Neural progenitor cell (in vitro differentiated cells): Measurements from ENCODE around the gene ZNF516. TPM values are rescaled to one million over a fixed set of nuclear protein-coding genes. Genes with fewer than 3 reads are reported as not detected.

ENCODE experiments used
- DNase-seq: peaks from one replicate; pipeline ENCODE4 v3.0.0-alpha.2; 2016; ENCODE audit warnings: low spot score
- H2AFZ ChIP-seq: fragments of 200-600 bp; sonication (generic); replicated peaks from 2 replicates; pipeline ENCODE4 v1.6.1; 2016; ENCODE audit warnings: antibody characterized with exemption
- H3F3A ChIP-seq: fragments of 200-600 bp; sonication (generic); 2 replicates; pipeline ENCODE4 v1.6.1; 2016; ENCODE audit warnings: antibody characterized with exemption, low read depth
- H3K27ac ChIP-seq: fragments of 200-600 bp; sonication (generic); 2 replicates; pipeline ENCODE4 v1.5.1; 2016; ENCODE audit warnings: mild to moderate bottlenecking
- H3K27me3 ChIP-seq: fragments of 200-600 bp; sonication (generic); 2 replicates; pipeline ENCODE4 v1.6.1; 2016; ENCODE audit warnings: mild to moderate bottlenecking, moderate library complexity
- H3K36me3 ChIP-seq: fragments of 200-600 bp; sonication (generic); 2 replicates; pipeline ENCODE4 v1.5.1; 2016
- H3K4me1 ChIP-seq: fragments of 200-600 bp; sonication (generic); 2 replicates; pipeline ENCODE4 v1.6.1; 2016; ENCODE audit warnings: mixed run types
- H3K4me2 ChIP-seq: fragments of 200-600 bp; sonication (generic); 2 replicates; pipeline ENCODE4 v1.6.1; 2016
- H3K4me3 ChIP-seq: fragments of 200-600 bp; sonication (generic); 2 replicates; pipeline ENCODE4 v1.5.1; 2016
- H3K79me2 ChIP-seq: fragments of 200-600 bp; sonication (generic); 2 replicates; pipeline ENCODE4 v1.6.1; 2016; ENCODE audit warnings: low read depth
- H3K9ac ChIP-seq: fragments of 200-600 bp; sonication (generic); 2 replicates; pipeline ENCODE4 v1.6.1; 2016
- H3K9me3 ChIP-seq: fragments of 200-600 bp; sonication (generic); 2 replicates; pipeline ENCODE4 v1.5.1; 2016; ENCODE audit warnings: low read depth
- H4K20me1 ChIP-seq: fragments of 200-600 bp; sonication (generic); 2 replicates; pipeline ENCODE4 v1.6.1; 2016; ENCODE audit warnings: low read depth
- H3K27ac Mint-ChIP-seq: 3 replicates; pipeline ENCODE4 v1.8.0; 2021; ENCODE audit warnings: mixed read lengths
- H3K27me3 Mint-ChIP-seq: 2 replicates; pipeline ENCODE4 v1.8.0; 2022; ENCODE audit warnings: low read depth, mild to moderate bottlenecking, inconsistent platforms, moderate library complexity, mixed read lengths; ENCODE audit not compliant: insufficient read depth
- H3K36me3 Mint-ChIP-seq: 3 replicates; pipeline ENCODE4 v1.8.0; 2021; ENCODE audit warnings: mixed read lengths
- H3K4me1 Mint-ChIP-seq: 3 replicates; pipeline ENCODE4 v1.8.0; 2021; ENCODE audit warnings: mixed read lengths
- H3K4me3 Mint-ChIP-seq: 3 replicates; pipeline ENCODE4 v1.8.0; 2021; ENCODE audit warnings: mild to moderate bottlenecking, moderate library complexity, mixed read lengths
- H3K9me3 Mint-ChIP-seq: 3 replicates; pipeline ENCODE4 v1.8.0; 2020; ENCODE audit warnings: mixed read lengths
- CTCF ChIP-seq: fragments of 200-600 bp; sonication (generic); IDR thresholded peaks from 2 replicates; pipeline ENCODE4 v1.5.1; 2017; ENCODE audit warnings: antibody characterized with exemption, mild to moderate bottlenecking
- EZH2 ChIP-seq: fragments of 200-600 bp; sonication (generic); IDR thresholded peaks from 2 replicates; pipeline ENCODE4 v1.6.1; 2017; ENCODE audit warnings: antibody characterized with exemption, mild to moderate bottlenecking, moderate library complexity
- EZH2phosphoT487 ChIP-seq: fragments of 200-600 bp; sonication (generic); IDR thresholded peaks from 2 replicates; pipeline ENCODE4 v1.6.1; 2017; ENCODE audit warnings: antibody characterized with exemption
- total RNA-seq: library from RNA; depleted of rRNA; stranded (reverse); fragments of >200 nt; gene quantifications from 2 replicates; pipeline ENCODE4 v1.2.3, GENCODE V29; 2015; ENCODE audit warnings: low replicate concordance

Gene ZNF516
- total RNA-seq, 1 donor from 2014 or later, result 45.5 TPM

GRCh38 chr18:76482971-76483691, 11.9 kb downstream of the ZNF516 start:
- Histone ChIP-seq H2AFZ (no peak overlapping the region), H3K9me3 (no peaks in the 10 kb centered on the region), H3K4me1 (peaks cover 60% of the 10 kb centered on the region), H3K27ac (no peak overlapping the region), H3K4me2 (no peak overlapping the region), H3K9ac (no peak overlapping the region), H3K36me3 (no peaks in the 10 kb centered on the region), H4K20me1 (peaks cover 100% of the 10 kb centered on the region), H3F3A (no peaks in the 10 kb centered on the region), H3K79me2 (peaks cover 99% of the 10 kb centered on the region), H3K27me3 (no peaks in the 10 kb centered on the region), H3K4me3 (no peak overlapping the region)
- Mint-ChIP-seq H3K4me3 (peak overlapping the region; percentile 17), H3K4me1 (peaks cover 58% of the 10 kb centered on the region), H3K36me3 (peaks cover 34% of the 10 kb centered on the region), H3K9me3 (no peaks in the 10 kb centered on the region), H3K27ac (peak overlapping the region; percentile 73), H3K27me3 (no peaks in the 10 kb centered on the region)
- no peak for TF ChIP-seq EZH2phosphoT487
- TF ChIP-seq EZH2, result no peak
- no peak for TF ChIP-seq CTCF
- DNase-seq, result no peak

DNA sequence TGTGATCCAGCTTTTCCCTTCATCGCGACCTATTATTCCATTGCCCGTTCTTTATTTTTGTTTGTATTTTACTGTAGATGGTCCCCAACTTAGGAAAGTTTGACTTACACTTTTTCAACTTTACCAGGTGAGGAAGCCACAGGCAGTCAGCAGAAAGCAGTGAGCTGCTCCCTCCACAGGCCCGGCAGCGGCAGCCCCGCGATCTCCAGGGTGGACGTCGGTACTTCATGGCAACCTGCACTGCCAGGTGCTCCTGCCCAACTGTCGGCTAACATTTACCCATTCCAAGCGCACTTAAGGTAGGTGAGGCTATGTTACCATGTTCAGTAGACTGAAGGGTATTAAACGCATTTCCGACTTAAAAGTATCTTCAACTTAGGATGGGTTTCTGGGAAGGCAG, 12.8 kb downstream of the ZNF516 start:
- Histone ChIP-seq H3K4me3 (no peak overlapping the region), H3K9me3 (no peaks in the 10 kb centered on the region), H3K36me3 (no peaks in the 10 kb centered on the region), H4K20me1 (peaks cover 100% of the 10 kb centered on the region), H3K27ac (no peak overlapping the region), H2AFZ (no peak overlapping the region), H3K27me3 (no peaks in the 10 kb centered on the region), H3F3A (peaks cover 5% of the 10 kb centered on the region), H3K9ac (no peak overlapping the region), H3K79me2 (peaks cover 99% of the 10 kb centered on the region), H3K4me2 (no peak overlapping the region), H3K4me1 (peaks cover 60% of the 10 kb centered on the region)
- peaks cover 34% of the 10 kb centered on the region for H3K36me3 Mint-ChIP-seq
- H3K4me1 Mint-ChIP-seq, result peaks cover 57% of the 10 kb centered on the region
- no peaks in the 10 kb centered on the region for H3K27me3 Mint-ChIP-seq
- TF ChIP-seq EZH2phosphoT487 (no peak), CTCF (no peak), EZH2 (no peak)
- DNase-seq, result no peak
- H3K9me3 Mint-ChIP-seq, result no peaks in the 10 kb centered on the region
- no peak overlapping the region for H3K27ac Mint-ChIP-seq
- no peak overlapping the region for H3K4me3 Mint-ChIP-seq

- Histone ChIP-seq H3K36me3 (no peaks in the 10 kb centered on the region), H3K9ac (no peak overlapping the region), H3K4me1 (peaks cover 58% of the 10 kb centered on the region), H3K4me2 (no peak overlapping the region), H3K27me3 (no peaks in the 10 kb centered on the region), H2AFZ (no peak overlapping the region), H3K9me3 (no peaks in the 10 kb centered on the region), H3F3A (peaks cover 6% of the 10 kb centered on the region), H3K4me3 (no peak overlapping the region), H3K79me2 (peaks cover 99% of the 10 kb centered on the region), H4K20me1 (peaks cover 100% of the 10 kb centered on the region), H3K27ac (no peak overlapping the region)
- TF ChIP-seq CTCF, result peak; percentile 34
- no peak for TF ChIP-seq EZH2
- Mint-ChIP-seq H3K36me3 (peaks cover 33% of the 10 kb centered on the region), H3K4me1 (peaks cover 57% of the 10 kb centered on the region), H3K27ac (no peak overlapping the region), H3K9me3 (no peaks in the 10 kb centered on the region), H3K27me3 (no peaks in the 10 kb centered on the region), H3K4me3 (no peak overlapping the region)
- DNase-seq, result peak; percentile 43
These were observed 14.1 kb downstream of the ZNF516 start for GRCh38 chr18:76480913-76481312.
